ENCODE results near the gene AJUBA. TPM values are rescaled to one million over a fixed set of nuclear protein-coding genes. Genes with fewer than 3 reads are reported as not detected.
A peak's percentile ranks its signal among the peaks of the same experiment; 100 is the strongest.
"Not testable (repeated sequence)": the region's sequence is repeated elsewhere in the genome, so short reads cannot be mapped to it uniquely, and the experiment has no call there.

AJUBA gene
- total RNA-seq, 1 donor from 2014 or later = 7.2 TPM

- H3K4me1 ChIP-seq = peaks cover 14% of the 10 kb centered on the region
- H3K9me3 ChIP-seq (replicated peaks) = no peaks in the 10 kb centered on the region
- no peak overlapping the region for H3K4me3 ChIP-seq
- peaks cover 20% of the 10 kb centered on the region for H3K36me3 ChIP-seq
- no peak for DNase-seq
- H3K27me3 ChIP-seq (ENCODE audit: low read depth) = no peaks in the 10 kb centered on the region
- no peak overlapping the region for H3K27ac ChIP-seq (replicated peaks)
- TF ChIP-seq, protein P1, sequence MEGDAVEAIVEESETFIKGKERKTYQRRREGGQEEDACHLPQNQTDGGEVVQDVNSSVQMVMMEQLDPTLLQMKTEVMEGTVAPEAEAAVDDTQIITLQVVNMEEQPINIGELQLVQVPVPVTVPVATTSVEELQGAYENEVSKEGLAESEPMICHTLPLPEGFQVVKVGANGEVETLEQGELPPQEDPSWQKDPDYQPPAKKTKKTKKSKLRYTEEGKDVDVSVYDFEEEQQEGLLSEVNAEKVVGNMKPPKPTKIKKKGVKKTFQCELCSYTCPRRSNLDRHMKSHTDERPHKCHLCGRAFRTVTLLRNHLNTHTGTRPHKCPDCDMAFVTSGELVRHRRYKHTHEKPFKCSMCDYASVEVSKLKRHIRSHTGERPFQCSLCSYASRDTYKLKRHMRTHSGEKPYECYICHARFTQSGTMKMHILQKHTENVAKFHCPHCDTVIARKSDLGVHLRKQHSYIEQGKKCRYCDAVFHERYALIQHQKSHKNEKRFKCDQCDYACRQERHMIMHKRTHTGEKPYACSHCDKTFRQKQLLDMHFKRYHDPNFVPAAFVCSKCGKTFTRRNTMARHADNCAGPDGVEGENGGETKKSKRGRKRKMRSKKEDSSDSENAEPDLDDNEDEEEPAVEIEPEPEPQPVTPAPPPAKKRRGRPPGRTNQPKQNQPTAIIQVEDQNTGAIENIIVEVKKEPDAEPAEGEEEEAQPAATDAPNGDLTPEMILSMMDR (IDR thresholded peaks at IDR 0.05; ENCODE audit: borderline replicate concordance) = no peak
- intact Hi-C loops (cut with micrococcal nuclease) = no loop called here
Measured at GRCh38 chr14:22971152-22971551, 11.2 kb downstream of the AJUBA start.

DNA sequence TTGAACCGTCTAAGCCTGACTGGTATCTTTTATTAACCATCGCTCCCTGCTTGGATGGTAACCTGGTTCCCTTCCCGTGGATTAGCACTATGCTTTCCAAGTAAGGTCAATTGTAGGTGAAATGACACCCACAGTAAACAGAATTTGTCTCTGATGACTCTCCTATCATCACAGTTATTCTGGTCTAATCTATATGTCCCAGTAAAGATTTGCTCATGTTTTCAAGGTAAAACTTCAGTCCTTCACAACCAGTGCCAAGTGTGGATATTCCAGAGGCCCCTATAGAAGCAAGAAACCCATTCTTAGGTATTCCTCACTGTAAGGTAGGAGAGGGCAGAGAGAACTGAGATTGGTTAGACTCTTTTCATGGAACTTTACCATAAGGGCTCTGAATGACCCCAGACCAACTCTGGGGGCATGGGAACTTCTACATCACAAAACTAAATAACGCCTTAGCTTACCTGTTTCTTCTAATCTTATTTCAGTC is 15.5 kb downstream of the AJUBA start:
- H3K27ac ChIP-seq (replicated peaks) = no peak overlapping the region
- peaks cover 6% of the 10 kb centered on the region for H3K36me3 ChIP-seq
- DNase-seq = no peak
- no peak overlapping the region for H3K4me3 ChIP-seq
- no peaks in the 10 kb centered on the region for H3K4me1 ChIP-seq
- intact Hi-C loops (cut with micrococcal nuclease) = no loop called here
- H3K27me3 ChIP-seq (ENCODE audit: low read depth) = no peaks in the 10 kb centered on the region
- H3K9me3 ChIP-seq (replicated peaks) = no peaks in the 10 kb centered on the region
- TF ChIP-seq, protein P1 (IDR thresholded peaks at IDR 0.05; ENCODE audit: borderline replicate concordance) = no peak

- H3K27ac ChIP-seq (replicated peaks); DNase-seq; H3K27me3 ChIP-seq (ENCODE audit: low read depth); H3K4me3 ChIP-seq; H3K4me1 ChIP-seq; H3K36me3 ChIP-seq; intact Hi-C loops (cut with micrococcal nuclease); H3K9me3 ChIP-seq (replicated peaks): not testable (repeated sequence)
Measured at GRCh38 chr14:22965916-22966782, 16.2 kb downstream of the AJUBA start.

GRCh38 chr14:22962061-22962676 is 20.2 kb downstream of the AJUBA start:
- H3K9me3 ChIP-seq (replicated peaks) = no peaks in the 10 kb centered on the region
- no peak overlapping the region for H3K4me3 ChIP-seq
- no peak for DNase-seq
- H3K27ac ChIP-seq (replicated peaks) = no peak overlapping the region
- no peaks in the 10 kb centered on the region for H3K27me3 ChIP-seq (ENCODE audit: low read depth)
- H3K36me3 ChIP-seq = no peaks in the 10 kb centered on the region
- intact Hi-C loops (cut with micrococcal nuclease) = no loop called here
- TF ChIP-seq, protein P1 (IDR thresholded peaks at IDR 0.05; ENCODE audit: borderline replicate concordance) = no peak
- peaks cover 3% of the 10 kb centered on the region for H3K4me1 ChIP-seq

DNA sequence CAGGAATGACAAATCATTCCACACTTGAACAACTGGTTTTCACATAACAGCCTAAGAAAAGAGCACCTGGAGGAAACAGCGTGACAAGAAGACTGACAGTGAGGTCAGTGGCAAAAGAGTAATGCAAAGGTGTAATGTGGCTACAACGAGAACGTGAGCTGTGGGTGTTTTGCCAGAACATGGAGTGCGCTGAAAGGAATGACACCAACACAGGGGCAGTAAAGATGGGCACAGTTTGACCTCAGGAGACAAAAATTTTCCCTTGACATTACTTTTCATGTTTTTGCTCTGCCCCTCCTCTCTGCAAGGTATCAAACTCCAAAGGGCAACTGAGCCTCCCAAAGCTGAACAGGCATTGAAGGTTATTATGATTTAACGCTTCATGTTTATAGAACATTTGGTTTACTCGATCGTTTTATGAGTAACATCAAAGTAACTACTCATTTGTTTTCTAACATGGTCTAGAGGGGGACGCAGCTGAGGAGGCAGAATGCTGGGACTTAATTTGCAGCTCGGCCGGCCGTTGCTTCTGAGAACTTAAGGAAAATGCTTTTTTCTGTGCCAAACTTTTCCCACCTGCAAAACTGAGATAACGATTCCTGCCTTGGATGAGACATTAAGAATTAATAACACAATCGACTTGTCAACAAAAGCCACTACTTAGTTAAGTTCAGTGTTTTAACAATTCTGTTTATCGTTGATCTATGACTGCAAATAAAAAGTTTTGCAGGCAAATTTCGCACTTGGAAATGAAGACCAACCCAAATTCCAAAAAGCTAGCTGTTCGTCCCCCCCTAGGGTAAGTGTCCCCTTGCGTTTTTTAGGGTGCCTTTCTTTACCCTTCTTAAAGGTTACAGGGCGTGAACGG is 26.4 kb downstream of the AJUBA start:
- Histone ChIP-seq H3K9me3 (replicated peaks) (no peaks in the 10 kb centered on the region), H3K36me3 (peaks cover 39% of the 10 kb centered on the region), H3K4me1 (peaks cover 23% of the 10 kb centered on the region), H3K4me3 (peak overlapping the region; percentile 83), H3K27me3 (ENCODE audit: low read depth) (no peaks in the 10 kb centered on the region), H3K27ac (replicated peaks) (peak overlapping the region; percentile 97)
- TF ChIP-seq, protein P1 (IDR thresholded peaks at IDR 0.05; ENCODE audit: borderline replicate concordance) = no peak
- no peak for DNase-seq
- intact Hi-C loops (cut with micrococcal nuclease) = no loop called here

All from left ventricle myocardium inferior (tissue), 1 donor.